ENCODE data around the gene TMEM11. TPM values are rescaled to one million over a fixed set of nuclear protein-coding genes. Genes with fewer than 3 reads are reported as not detected.

Gene TMEM11
- total RNA-seq, 1 donor = 21.6 TPM

- no peak overlapping the region for H3K4me3 ChIP-seq (ENCODE audit: low read depth, low read length)
- no peak for TF ChIP-seq CTCF (IDR thresholded peaks at IDR 0.05; ENCODE audit: insufficient read depth, low read depth, low read length)
- no peak for DNase-seq (ENCODE audit: low read depth)
Observed at GRCh38 chr17:21165922-21166594, 47.9 kb downstream of the TMEM11 start.

- DNase-seq (ENCODE audit: low read depth) = no peak
- no peak for TF ChIP-seq CTCF (IDR thresholded peaks at IDR 0.05; ENCODE audit: insufficient read depth, low read depth, low read length)
- H3K4me3 ChIP-seq (ENCODE audit: low read depth, low read length) = no peak overlapping the region
Observed at GRCh38 chr17:21164620-21165019, 49.3 kb downstream of the TMEM11 start.

- no peak for DNase-seq (ENCODE audit: low read depth)
- peak; percentile 4 for TF ChIP-seq CTCF (IDR thresholded peaks at IDR 0.05; ENCODE audit: insufficient read depth, low read depth, low read length)
- no peak overlapping the region for H3K4me3 ChIP-seq (ENCODE audit: low read depth, low read length)
Observed at GRCh38 chr17:21164216-21164615, 49.7 kb downstream of the TMEM11 start.

GRCh38 chr17:21163101-21163500 lies 50.9 kb downstream of the TMEM11 start:
- peak; percentile 4 for TF ChIP-seq CTCF (IDR thresholded peaks at IDR 0.05; ENCODE audit: insufficient read depth, low read depth, low read length)
- DNase-seq (ENCODE audit: low read depth) = no peak
- no peak overlapping the region for H3K4me3 ChIP-seq (ENCODE audit: low read depth, low read length)

DNA sequence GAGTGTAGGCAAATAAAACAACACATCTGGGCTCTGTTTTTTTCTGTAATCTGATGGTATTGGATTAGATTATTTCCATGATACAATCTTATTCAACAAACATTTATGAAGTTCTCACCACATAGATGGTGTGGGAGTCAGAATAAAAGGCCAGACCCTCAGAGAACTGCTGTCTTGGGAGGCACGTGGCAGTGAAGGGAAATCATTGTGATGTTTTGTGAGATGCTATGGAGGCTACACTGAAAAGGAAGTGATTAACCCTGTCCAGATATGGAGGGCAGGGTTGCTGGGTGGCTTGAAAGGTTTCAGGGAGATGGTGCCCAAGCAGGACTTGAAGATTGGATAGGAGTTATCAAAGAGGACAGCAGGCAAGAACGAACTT lies 51.6 kb downstream of the TMEM11 start:
- no peak overlapping the region for H3K4me3 ChIP-seq (ENCODE audit: low read depth, low read length)

DNA sequence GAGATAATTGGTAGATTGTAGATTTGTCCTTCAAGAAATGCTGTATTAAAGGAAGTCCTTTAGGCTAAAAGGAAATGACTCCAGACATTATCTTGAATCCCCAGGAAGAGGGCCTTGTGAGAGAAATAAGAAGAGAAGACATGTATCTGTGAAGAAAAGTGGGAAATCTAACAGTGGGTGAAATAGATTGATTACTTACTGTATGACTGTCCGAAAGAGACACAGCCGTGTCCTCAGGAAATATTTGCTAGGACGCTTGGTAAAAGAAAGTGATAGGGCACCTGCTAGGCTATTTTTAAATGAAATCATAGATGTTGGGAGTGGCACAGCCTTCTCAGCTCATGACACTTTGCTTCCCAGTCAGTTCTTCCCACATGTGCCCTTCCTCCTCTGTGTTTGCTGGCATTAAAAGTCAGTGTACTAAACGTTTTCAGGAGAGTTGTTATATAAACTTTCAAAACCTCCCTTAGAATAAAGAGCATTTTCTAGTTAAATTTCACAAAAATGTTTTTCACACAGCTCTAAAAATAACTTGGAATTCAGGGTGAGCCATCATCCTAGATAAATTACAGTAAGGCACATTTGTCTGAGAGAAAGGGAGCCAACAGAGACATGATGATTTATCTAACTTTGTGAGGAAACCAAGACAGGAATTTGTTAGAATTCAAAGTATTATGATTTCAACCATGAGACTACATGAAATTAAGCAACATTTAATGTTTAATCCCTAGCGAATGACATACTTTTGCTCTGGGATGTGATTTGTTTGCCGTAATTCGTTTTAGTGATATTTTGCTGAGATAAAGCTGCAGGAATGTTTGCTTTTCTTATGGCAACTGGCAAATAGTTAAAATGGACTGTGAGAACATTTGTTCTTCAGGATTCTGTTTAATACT lies 52.2 kb downstream of the TMEM11 start:
- DNase-seq (ENCODE audit: low read depth) = peak; percentile 86
- TF ChIP-seq CTCF (IDR thresholded peaks at IDR 0.05; ENCODE audit: insufficient read depth, low read depth, low read length) = no peak
- H3K4me3 ChIP-seq (ENCODE audit: low read depth, low read length) = no peak overlapping the region

More for the DNA sequence above, 51.6 kb downstream of the TMEM11 start:
- DNase-seq (ENCODE audit: low read depth) = no peak
- TF ChIP-seq CTCF (IDR thresholded peaks at IDR 0.05; ENCODE audit: insufficient read depth, low read depth, low read length) = no peak

Measured in fibroblast of villous mesenchyme (primary cell).